Activated CD8-positive, alpha-beta memory T cell treated with anti-CD3 and anti-CD28 coated beads, Interleukin-2, amount 10 ng/mL, durations not matched to agents 7 days and 5 days (primary cell): ENCODE measurements around the gene RHOB. TPM values are rescaled to one million over a fixed set of nuclear protein-coding genes. Genes with fewer than 3 reads are reported as not detected.

Source experiments
- ATAC-seq: fragments of 150-1000 bp; cut with Tn5 transposase; one replicate; pipeline ENCODE4 v1.10.0; 2021; ENCODE audit warnings: moderate library complexity
- CTCF ChIA-PET: fragments of 350-600 bp; sonication (Branson Sonifier 250); formaldehyde crosslinking; loops from one replicate; lab custom pipeline; 2021; ENCODE audit warnings: antibody characterized with exemption; lab: Charles Lee
- DNase-seq: peaks from one replicate; pipeline ENCODE4 v3.0.0-alpha.2; 2020
- H3K27ac Mint-ChIP-seq: one replicate; pipeline ENCODE4 v1.8.0; 2021; ENCODE audit warnings: mild to moderate bottlenecking, mixed read lengths
- H3K27me3 Mint-ChIP-seq: one replicate; pipeline ENCODE4 v1.8.0; 2021; ENCODE audit warnings: mixed read lengths
- H3K36me3 Mint-ChIP-seq: one replicate; pipeline ENCODE4 v1.8.0; 2021; ENCODE audit warnings: mild to moderate bottlenecking, mixed read lengths
- H3K4me1 Mint-ChIP-seq: one replicate; pipeline ENCODE4 v1.8.0; 2021; ENCODE audit warnings: mixed read lengths
- H3K4me3 Mint-ChIP-seq: one replicate; pipeline ENCODE4 v1.8.0; 2021; ENCODE audit warnings: mild to moderate bottlenecking, moderate library complexity, mixed read lengths
- H3K9me3 Mint-ChIP-seq: one replicate; pipeline ENCODE4 v1.8.0; 2022; ENCODE audit warnings: low read depth, mixed read lengths
- total RNA-seq, 2 experiments: library from RNA; stranded (reverse); gene quantifications; one replicate each; pipeline ENCODE4 v1.2.3, GENCODE V29; 2021

Gene RHOB
- total RNA-seq, 2 experiments from 2014 or later = 9.1 to 36.4 TPM

- DNase-seq (no peak), ATAC-seq (no peak)
- Mint-ChIP-seq H3K27ac (no peak overlapping the region), H3K9me3 (no peaks in the 10 kb centered on the region), H3K4me3 (no peak overlapping the region), H3K4me1 (peaks cover 6% of the 10 kb centered on the region), H3K36me3 (peaks cover 1% of the 10 kb centered on the region), H3K27me3 (peaks cover 52% of the 10 kb centered on the region)
- CTCF ChIA-PET = interaction anchor here (1.0 to 3.4 kb wide), 11 partner anchors 13 to 206 kb away, joined by 3 to 50 read pairs (median 12); partner anchors contain the start of gene HS1BP3
These were observed 1.6 kb upstream of the RHOB start for GRCh38 chr2:20444993-20445910.

GRCh38 chr2:20446255-20446916, 488 bp upstream of the RHOB start:
- H3K4me3 Mint-ChIP-seq = peak overlapping the region; percentile 62
- ATAC-seq (no peak), DNase-seq (no peak)
- CTCF ChIA-PET = interaction anchor here (0.7 to 3.4 kb wide), 23 partner anchors 9 to 377 kb away, joined by 3 to 33 read pairs (median 5); partner anchors contain the start of genes HS1BP3 and LDAH
- H3K27ac Mint-ChIP-seq = no peak overlapping the region
- peaks cover 6% of the 10 kb centered on the region for H3K4me1 Mint-ChIP-seq
- peaks cover 47% of the 10 kb centered on the region for H3K27me3 Mint-ChIP-seq
- peaks cover 1% of the 10 kb centered on the region for H3K36me3 Mint-ChIP-seq
- no peaks in the 10 kb centered on the region for H3K9me3 Mint-ChIP-seq

GRCh38 chr2:20447437-20448245, 767 bp downstream of the RHOB start:
- Mint-ChIP-seq H3K4me1 (peaks cover 6% of the 10 kb centered on the region), H3K27me3 (peaks cover 50% of the 10 kb centered on the region), H3K4me3 (peak overlapping the region; percentile 73), H3K27ac (peak overlapping the region; percentile 46), H3K9me3 (no peaks in the 10 kb centered on the region), H3K36me3 (peaks cover 1% of the 10 kb centered on the region)
- DNase-seq = peak; percentile 59
- no peak for ATAC-seq
- CTCF ChIA-PET = interaction anchor here (0.8 to 3.4 kb wide), 17 partner anchors 10 to 218 kb away, joined by 3 to 33 read pairs (median 6); partner anchors contain the start of gene HS1BP3

- Mint-ChIP-seq H3K4me3 (peak overlapping the region; percentile 73), H3K27ac (no peak overlapping the region), H3K36me3 (peaks cover 1% of the 10 kb centered on the region), H3K9me3 (no peaks in the 10 kb centered on the region), H3K4me1 (peaks cover 6% of the 10 kb centered on the region), H3K27me3 (peaks cover 51% of the 10 kb centered on the region)
- no peak for DNase-seq
- CTCF ChIA-PET = interaction anchor here (0.9 to 3.4 kb wide), 5 partner anchors 9 to 202 kb away, joined by 5 to 33 read pairs (median 6); partner anchors contain the start of gene HS1BP3
- no peak for ATAC-seq
These were observed 1.5 kb downstream of the RHOB start for GRCh38 chr2:20448246-20448976.

GRCh38 chr2:20448977-20449306, 2.1 kb downstream of the RHOB start:
- CTCF ChIA-PET = interaction anchor here (0.9 to 4.5 kb wide), 4 partner anchors 38 to 202 kb away, joined by 5 to 33 read pairs (median 18); partner anchors contain the start of gene HS1BP3
- Mint-ChIP-seq H3K4me3 (peak overlapping the region; percentile 18), H3K27me3 (peaks cover 49% of the 10 kb centered on the region), H3K9me3 (no peaks in the 10 kb centered on the region), H3K4me1 (peaks cover 6% of the 10 kb centered on the region), H3K27ac (no peak overlapping the region), H3K36me3 (peaks cover 1% of the 10 kb centered on the region)
- DNase-seq = no peak
- no peak for ATAC-seq

GRCh38 chr2:20449501-20450200, 2.8 kb downstream of the RHOB start:
- H3K4me3 Mint-ChIP-seq = no peak overlapping the region
- ATAC-seq (no peak), DNase-seq (no peak)
- peaks cover 6% of the 10 kb centered on the region for H3K4me1 Mint-ChIP-seq
- peaks cover 1% of the 10 kb centered on the region for H3K36me3 Mint-ChIP-seq
- CTCF ChIA-PET = interaction anchor here (0.7 to 4.5 kb wide), 4 partner anchors 10 to 201 kb away, joined by 3 to 28 read pairs (median 6); partner anchors contain the start of gene HS1BP3
- no peak overlapping the region for H3K27ac Mint-ChIP-seq
- H3K9me3 Mint-ChIP-seq = no peaks in the 10 kb centered on the region
- H3K27me3 Mint-ChIP-seq = peaks cover 44% of the 10 kb centered on the region

- Mint-ChIP-seq H3K36me3 (peaks cover 1% of the 10 kb centered on the region), H3K27me3 (peaks cover 38% of the 10 kb centered on the region), H3K9me3 (no peaks in the 10 kb centered on the region), H3K4me1 (peaks cover 6% of the 10 kb centered on the region), H3K27ac (no peak overlapping the region), H3K4me3 (no peak overlapping the region)
- no peak for ATAC-seq
- CTCF ChIA-PET = interaction anchor here (0.7 to 4.5 kb wide), 4 partner anchors 11 to 200 kb away, joined by 3 to 28 read pairs (median 6); partner anchors contain the start of gene HS1BP3
- no peak for DNase-seq
These were observed 3.5 kb downstream of the RHOB start for GRCh38 chr2:20450201-20450999.

- Mint-ChIP-seq H3K27ac (no peak overlapping the region), H3K27me3 (peaks cover 38% of the 10 kb centered on the region), H3K36me3 (peaks cover 1% of the 10 kb centered on the region), H3K9me3 (no peaks in the 10 kb centered on the region), H3K4me3 (no peak overlapping the region), H3K4me1 (peaks cover 6% of the 10 kb centered on the region)
- CTCF ChIA-PET = interaction anchor here (2.4 to 4.5 kb wide), 2 partner anchors 192 to 200 kb away, joined by 8 to 28 read pairs; partner anchors contain the start of gene HS1BP3
- no peak for ATAC-seq
- DNase-seq = no peak
These were observed 4.1 kb downstream of the RHOB start for GRCh38 chr2:20451000-20451290.

- Mint-ChIP-seq H3K4me3 (no peak overlapping the region), H3K27me3 (peaks cover 38% of the 10 kb centered on the region), H3K36me3 (peaks cover 1% of the 10 kb centered on the region), H3K27ac (no peak overlapping the region), H3K4me1 (peaks cover 6% of the 10 kb centered on the region), H3K9me3 (no peaks in the 10 kb centered on the region)
- ATAC-seq (no peak), DNase-seq (no peak)
- CTCF ChIA-PET = interaction anchor here (4.5 kb wide), 1 partner anchor 192 kb away, joined by 28 read pairs; no protein-coding TSS in a partner anchor
These were observed 4.5 kb downstream of the RHOB start for GRCh38 chr2:20451341-20451740.

- Mint-ChIP-seq H3K4me1 (peaks cover 8% of the 10 kb centered on the region), H3K4me3 (no peak overlapping the region), H3K27me3 (peaks cover 38% of the 10 kb centered on the region), H3K36me3 (peaks cover 1% of the 10 kb centered on the region), H3K27ac (no peak overlapping the region), H3K9me3 (no peaks in the 10 kb centered on the region)
- no peak for ATAC-seq
- CTCF ChIA-PET = interaction anchor here (0.9 to 4.5 kb wide), 3 partner anchors 182 to 199 kb away, joined by 3 to 28 read pairs (median 5); partner anchors contain the start of gene HS1BP3
- no peak for DNase-seq
These were observed 5.1 kb downstream of the RHOB start for GRCh38 chr2:20451761-20452499.
